ENCODE data around the gene CACNB4. TPM values are rescaled to one million over a fixed set of nuclear protein-coding genes. Genes with fewer than 3 reads are reported as not detected.

The CACNB4 gene
- total and polyA plus RNA-seq, 10 of the 15 experiments (the other 5 are each of a cell fraction or from before 2014, with no cell fraction given) = 2.0 to 21.6 (median 9.3) TPM

DNA sequence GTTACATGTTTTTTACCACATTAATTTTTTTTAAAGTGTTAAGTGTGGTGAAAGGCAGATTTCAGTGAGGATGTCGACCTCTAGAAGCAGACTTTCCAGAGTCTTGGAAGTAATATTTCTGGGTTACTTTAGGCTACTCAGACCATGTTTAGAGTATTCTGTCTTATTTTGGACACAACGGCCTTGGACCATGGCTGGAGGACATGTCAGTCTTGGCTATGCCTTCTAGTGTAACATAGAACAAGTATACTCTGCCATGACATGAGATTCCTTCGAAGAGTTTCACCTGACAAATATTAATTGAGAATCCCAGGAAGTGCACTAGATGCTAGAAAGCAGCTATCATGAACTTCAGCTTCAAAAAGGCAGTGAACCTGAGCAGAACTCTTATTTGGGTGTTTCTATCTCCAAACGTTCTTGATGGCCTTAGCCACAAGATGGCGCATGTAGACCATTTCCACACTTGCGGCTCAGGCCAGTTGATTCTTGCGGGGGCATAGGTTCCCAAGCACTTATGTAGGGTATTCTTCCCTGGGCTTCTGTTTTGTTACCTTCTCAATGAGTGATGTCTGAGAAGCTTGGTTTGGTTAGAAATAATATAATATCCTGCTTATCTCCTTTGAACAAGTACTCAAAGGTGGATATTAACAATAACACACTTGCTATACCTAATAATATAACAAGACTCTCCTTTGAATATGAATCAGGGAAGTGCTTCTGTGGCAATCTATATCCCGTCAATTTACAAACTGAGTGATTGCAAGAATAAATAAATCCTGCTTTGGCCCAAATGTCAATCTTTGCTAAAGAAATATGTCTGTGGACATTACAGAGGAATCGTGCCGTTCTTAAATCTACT, 62.0 kb downstream of the CACNB4 start (continued):
- TF ChIP-seq, protein P1, sequence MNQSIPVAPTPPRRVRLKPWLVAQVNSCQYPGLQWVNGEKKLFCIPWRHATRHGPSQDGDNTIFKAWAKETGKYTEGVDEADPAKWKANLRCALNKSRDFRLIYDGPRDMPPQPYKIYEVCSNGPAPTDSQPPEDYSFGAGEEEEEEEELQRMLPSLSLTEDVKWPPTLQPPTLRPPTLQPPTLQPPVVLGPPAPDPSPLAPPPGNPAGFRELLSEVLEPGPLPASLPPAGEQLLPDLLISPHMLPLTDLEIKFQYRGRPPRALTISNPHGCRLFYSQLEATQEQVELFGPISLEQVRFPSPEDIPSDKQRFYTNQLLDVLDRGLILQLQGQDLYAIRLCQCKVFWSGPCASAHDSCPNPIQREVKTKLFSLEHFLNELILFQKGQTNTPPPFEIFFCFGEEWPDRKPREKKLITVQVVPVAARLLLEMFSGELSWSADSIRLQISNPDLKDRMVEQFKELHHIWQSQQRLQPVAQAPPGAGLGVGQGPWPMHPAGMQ (IDR thresholded peaks at IDR 0.05; ENCODE audit: borderline replicate concordance) = no peak
- TF ChIP-seq FOXM1 (IDR thresholded peaks at IDR 0.05; ENCODE audit: low read depth, low read length) = peak; percentile 37; the same call in 1 of the 2 replicates
- TF ChIP-seq, protein P2, sequence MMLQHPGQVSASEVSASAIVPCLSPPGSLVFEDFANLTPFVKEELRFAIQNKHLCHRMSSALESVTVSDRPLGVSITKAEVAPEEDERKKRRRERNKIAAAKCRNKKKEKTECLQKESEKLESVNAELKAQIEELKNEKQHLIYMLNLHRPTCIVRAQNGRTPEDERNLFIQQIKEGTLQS (IDR thresholded peaks at IDR 0.05; ENCODE audit: borderline replicate concordance, extremely low read depth, low read depth, low read length) = no peak
- TF ChIP-seq ATF7 (IDR thresholded peaks at IDR 0.05; ENCODE audit: low read depth) = no peak
- TF ChIP-seq ESRRA (IDR thresholded peaks at IDR 0.05; ENCODE audit: low read length) = no peak
- no peak for TF ChIP-seq HDAC6 (IDR thresholded peaks at IDR 0.05; ENCODE audit: unreplicated experiment)
- no peak for TF ChIP-seq SRF (IDR thresholded peaks at IDR 0.05; ENCODE audit: low read depth in 2 of 2, low read length in 2 of 2)
- TF ChIP-seq NFYB (IDR thresholded peaks at IDR 0.05; ENCODE audit: insufficient read depth, low read depth, low read length) = no peak
- peak; percentile 88; the same call in 1 of the 2 replicates for TF ChIP-seq SMC3 (IDR thresholded peaks at IDR 0.05; ENCODE audit: borderline replicate concordance, low read length)
- TF ChIP-seq CBX5 (IDR thresholded peaks at IDR 0.05; ENCODE audit: low read depth) = 0 out of 2 replicates have a peak, but pooled peaks have one; percentile 44
- TF ChIP-seq RBBP5 (conservative IDR thresholded peaks at IDR 0.05) = no peak
- TF ChIP-seq, protein P3, sequence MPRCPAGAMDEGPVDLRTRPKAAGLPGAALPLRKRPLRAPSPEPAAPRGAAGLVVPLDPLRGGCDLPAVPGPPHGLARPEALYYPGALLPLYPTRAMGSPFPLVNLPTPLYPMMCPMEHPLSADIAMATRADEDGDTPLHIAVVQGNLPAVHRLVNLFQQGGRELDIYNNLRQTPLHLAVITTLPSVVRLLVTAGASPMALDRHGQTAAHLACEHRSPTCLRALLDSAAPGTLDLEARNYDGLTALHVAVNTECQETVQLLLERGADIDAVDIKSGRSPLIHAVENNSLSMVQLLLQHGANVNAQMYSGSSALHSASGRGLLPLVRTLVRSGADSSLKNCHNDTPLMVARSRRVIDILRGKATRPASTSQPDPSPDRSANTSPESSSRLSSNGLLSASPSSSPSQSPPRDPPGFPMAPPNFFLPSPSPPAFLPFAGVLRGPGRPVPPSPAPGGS (IDR thresholded peaks at IDR 0.05; ENCODE audit: borderline replicate concordance, insufficient read depth, low read depth, low read length, poor library complexity, severe bottlenecking) = no peak
- no peak for TF ChIP-seq SMAD5 (IDR thresholded peaks at IDR 0.05; ENCODE audit: low read depth)
- TF ChIP-seq, protein P4, sequence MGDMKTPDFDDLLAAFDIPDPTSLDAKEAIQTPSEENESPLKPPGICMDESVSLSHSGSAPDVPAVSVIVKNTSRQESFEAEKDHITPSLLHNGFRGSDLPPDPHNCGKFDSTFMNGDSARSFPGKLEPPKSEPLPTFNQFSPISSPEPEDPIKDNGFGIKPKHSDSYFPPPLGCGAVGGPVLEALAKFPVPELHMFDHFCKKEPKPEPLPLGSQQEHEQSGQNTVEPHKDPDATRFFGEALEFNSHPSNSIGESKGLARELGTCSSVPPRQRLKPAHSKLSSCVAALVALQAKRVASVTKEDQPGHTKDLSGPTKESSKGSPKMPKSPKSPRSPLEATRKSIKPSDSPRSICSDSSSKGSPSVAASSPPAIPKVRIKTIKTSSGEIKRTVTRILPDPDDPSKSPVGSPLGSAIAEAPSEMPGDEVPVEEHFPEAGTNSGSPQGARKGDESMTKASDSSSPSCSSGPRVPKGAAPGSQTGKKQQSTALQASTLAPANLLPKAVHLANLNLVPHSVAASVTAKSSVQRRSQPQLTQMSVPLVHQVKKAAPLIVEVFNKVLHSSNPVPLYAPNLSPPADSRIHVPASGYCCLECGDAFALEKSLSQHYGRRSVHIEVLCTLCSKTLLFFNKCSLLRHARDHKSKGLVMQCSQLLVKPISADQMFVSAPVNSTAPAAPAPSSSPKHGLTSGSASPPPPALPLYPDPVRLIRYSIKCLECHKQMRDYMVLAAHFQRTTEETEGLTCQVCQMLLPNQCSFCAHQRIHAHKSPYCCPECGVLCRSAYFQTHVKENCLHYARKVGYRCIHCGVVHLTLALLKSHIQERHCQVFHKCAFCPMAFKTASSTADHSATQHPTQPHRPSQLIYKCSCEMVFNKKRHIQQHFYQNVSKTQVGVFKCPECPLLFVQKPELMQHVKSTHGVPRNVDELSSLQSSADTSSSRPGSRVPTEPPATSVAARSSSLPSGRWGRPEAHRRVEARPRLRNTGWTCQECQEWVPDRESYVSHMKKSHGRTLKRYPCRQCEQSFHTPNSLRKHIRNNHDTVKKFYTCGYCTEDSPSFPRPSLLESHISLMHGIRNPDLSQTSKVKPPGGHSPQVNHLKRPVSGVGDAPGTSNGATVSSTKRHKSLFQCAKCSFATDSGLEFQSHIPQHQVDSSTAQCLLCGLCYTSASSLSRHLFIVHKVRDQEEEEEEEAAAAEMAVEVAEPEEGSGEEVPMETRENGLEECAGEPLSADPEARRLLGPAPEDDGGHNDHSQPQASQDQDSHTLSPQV (IDR thresholded peaks at IDR 0.05) = no peak
- no peak for TF ChIP-seq SMAD1 (IDR thresholded peaks at IDR 0.05; ENCODE audit: low read depth, partially characterized antibody)
